ENCODE data around the gene BCCIP.

The BCCIP gene

GRCh38 chr10:125883211-125883610, 59.9 kb downstream of the BCCIP start:
- no peak for DNase-seq (ENCODE audit: low read depth in 1 of 2, low spot score in 1 of 2)

Data from activated CD4-positive, alpha-beta T cell treated with anti-CD3 and anti-CD28 coated beads, Interleukin-2, amount 50 U/mL, for 24 hours (primary cell).